Activated T-helper 2 cell treated with anti-CD3 and anti-CD28 coated beads, Interferon-gamma antibody, Interleukin-2, Interleukin-4, amounts not matched to agents 10 μg/mL and 5 μg/mL and 100 μg/mL, durations not matched to agents 14 hours and 24 hours and 36 hours (primary cell): ENCODE results near the gene P2RY14. TPM values are rescaled to one million over a fixed set of nuclear protein-coding genes. Genes with fewer than 3 reads are reported as not detected.
A peak's percentile ranks its signal among the peaks of the same experiment; 100 is the strongest.

Experiments used
- DNase-seq: peaks from one replicate; pipeline ENCODE4 v3.0.0; 2021; ENCODE audit warnings: low spot score
- H3K27ac Mint-ChIP-seq: one replicate; pipeline ENCODE4 v1.8.0; 2021; ENCODE audit warnings: mixed read lengths
- H3K27me3 Mint-ChIP-seq: one replicate; pipeline ENCODE4 v1.8.0; 2021; ENCODE audit warnings: low read depth, mixed read lengths
- H3K36me3 Mint-ChIP-seq: one replicate; pipeline ENCODE4 v1.8.0; 2021; ENCODE audit warnings: low read depth, mixed read lengths
- H3K4me1 Mint-ChIP-seq: one replicate; pipeline ENCODE4 v1.8.0; 2021; ENCODE audit warnings: low read depth, mixed read lengths
- H3K4me3 Mint-ChIP-seq: one replicate; pipeline ENCODE4 v1.8.0; 2021; ENCODE audit warnings: low read depth, mild to moderate bottlenecking, moderate library complexity, mixed read lengths
- H3K9me3 Mint-ChIP-seq: one replicate; pipeline ENCODE4 v1.8.0; 2021; ENCODE audit warnings: mixed read lengths
- intact Hi-C: fragments of 100-400 bp; cut with micrococcal nuclease; formaldehyde crosslinking; loops from one replicate; pipeline ENCODE4 v1.15.1; 2023
- total RNA-seq: library from RNA; stranded (reverse); gene quantifications from 2 replicates; pipeline ENCODE4 v1.2.3, GENCODE V29; 2022

P2RY14 gene
- total RNA-seq, 1 donor from 2014 or later, result 0.18 TPM

DNA sequence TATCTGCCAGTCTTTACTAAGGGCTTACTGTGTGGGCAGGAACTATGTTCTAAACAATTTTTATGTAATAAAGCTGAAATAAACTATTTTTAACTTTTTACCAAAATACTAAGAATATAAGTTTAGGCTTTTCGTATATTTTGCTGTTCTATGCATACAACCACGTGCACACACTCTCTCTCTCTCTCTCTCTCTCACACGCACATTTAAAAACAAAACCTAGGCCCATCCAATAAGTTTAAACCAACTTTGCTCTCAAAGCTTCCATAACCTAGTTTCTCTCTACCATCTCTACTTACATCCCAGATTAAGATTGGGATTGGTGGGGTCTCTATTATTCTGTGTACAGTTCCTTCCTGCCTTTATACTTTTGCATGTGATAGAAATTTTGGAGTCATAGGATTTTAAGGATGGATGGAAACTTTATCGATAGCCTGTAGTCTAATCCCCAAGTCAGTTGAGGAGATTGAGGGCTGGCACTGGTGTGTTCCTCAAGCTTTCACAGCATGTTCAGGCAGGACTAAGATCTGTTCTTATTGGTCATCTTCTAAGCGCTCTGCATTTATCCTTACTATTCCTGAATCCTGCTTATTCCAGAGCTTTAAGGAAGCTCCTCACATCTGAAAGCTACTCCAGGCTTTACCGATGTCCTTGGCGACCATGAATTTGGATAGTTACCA lies 77.2 kb downstream of the P2RY14 start:
- no peaks in the 10 kb centered on the region for H3K9me3 Mint-ChIP-seq
- intact Hi-C loops, result loop anchor here (5.0 to 10.0 kb wide), 4 partner anchors 789 to 1964 kb away; partner anchors contain the start of gene RAP2B
- peak overlapping the region; percentile 91 for H3K4me3 Mint-ChIP-seq
- H3K36me3 Mint-ChIP-seq, result peaks cover 66% of the 10 kb centered on the region
- peaks cover 41% of the 10 kb centered on the region for H3K4me1 Mint-ChIP-seq
- peak overlapping the region; percentile 95 for H3K27ac Mint-ChIP-seq
- DNase-seq, result no peak
- H3K27me3 Mint-ChIP-seq, result no peaks in the 10 kb centered on the region

DNA sequence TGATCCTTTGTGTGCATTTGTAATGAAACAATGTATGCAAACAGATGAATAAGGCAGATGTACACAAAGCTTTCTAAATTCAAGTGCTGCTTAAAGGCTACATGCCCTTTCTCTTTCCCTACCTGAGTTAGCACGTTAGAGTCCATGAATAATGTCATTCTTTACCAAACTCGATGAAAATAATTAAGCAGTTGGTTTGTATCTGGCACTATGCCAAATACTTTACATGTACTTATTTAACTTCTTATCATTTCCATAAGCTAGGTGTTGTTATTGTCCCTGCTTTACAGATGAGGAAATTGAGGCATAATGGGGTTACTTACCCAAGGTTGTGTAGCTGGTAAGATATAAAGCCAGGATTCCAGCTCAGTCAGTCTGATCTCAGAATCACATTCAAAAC lies 77.8 kb downstream of the P2RY14 start:
- DNase-seq, result no peak
- Mint-ChIP-seq H3K9me3 (no peaks in the 10 kb centered on the region), H3K4me1 (peaks cover 39% of the 10 kb centered on the region), H3K27ac (peak overlapping the region; percentile 95), H3K27me3 (no peaks in the 10 kb centered on the region), H3K4me3 (peak overlapping the region; percentile 91), H3K36me3 (peaks cover 72% of the 10 kb centered on the region)
- intact Hi-C loops, result loop anchor here (5.0 to 10.0 kb wide), 4 partner anchors 788 to 1964 kb away; partner anchors contain the start of gene RAP2B

DNA sequence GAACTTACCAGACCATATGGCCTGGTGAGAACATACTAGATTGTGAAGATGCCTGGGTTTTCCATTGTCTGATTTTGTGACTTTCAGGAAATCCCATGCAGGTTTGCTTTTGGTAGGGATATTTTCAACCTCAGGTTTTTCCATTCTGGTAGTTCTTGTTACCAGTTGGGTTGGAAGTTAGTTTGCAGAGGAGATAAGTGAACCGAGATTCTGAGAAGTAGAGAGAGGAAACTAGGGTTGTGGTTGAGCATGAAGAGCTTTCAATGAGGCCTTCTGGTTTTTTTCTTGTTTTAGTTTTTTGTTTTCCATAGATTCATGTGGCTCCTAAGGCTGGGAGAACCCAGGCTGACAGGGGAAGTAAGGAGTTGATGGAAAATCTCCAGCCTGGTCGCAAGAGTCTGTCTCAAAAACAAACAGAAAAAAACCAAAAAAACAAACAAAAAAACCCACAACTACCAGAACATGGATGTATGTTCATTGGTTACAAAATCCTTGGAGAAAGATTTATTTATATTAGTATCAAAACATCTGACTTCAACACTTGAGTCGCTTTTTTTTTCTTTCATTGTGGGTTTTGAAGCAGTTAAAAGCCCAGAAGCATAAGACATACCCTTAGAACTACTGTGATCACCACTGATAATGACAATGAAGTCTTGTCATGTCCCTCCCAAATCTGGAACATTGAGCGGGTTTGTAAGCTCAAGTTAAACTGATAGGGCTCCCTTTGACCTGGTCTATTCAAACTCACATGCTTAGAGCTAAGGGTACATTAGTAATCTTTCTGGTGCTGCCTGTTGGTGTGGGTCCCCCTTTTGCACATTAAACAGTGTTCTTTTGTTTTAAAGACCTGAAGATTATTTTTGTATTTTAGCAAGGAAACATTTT lies 78.5 kb downstream of the P2RY14 start:
- no peak for DNase-seq
- Mint-ChIP-seq H3K27me3 (no peaks in the 10 kb centered on the region), H3K4me3 (peak overlapping the region; percentile 91), H3K4me1 (peaks cover 31% of the 10 kb centered on the region), H3K36me3 (peaks cover 76% of the 10 kb centered on the region), H3K9me3 (no peaks in the 10 kb centered on the region), H3K27ac (peak overlapping the region; percentile 95)
- intact Hi-C loops, result loop anchor here (1.0 to 10.0 kb wide), 7 partner anchors 8 to 1965 kb away; partner anchors contain the start of gene RAP2B

DNA sequence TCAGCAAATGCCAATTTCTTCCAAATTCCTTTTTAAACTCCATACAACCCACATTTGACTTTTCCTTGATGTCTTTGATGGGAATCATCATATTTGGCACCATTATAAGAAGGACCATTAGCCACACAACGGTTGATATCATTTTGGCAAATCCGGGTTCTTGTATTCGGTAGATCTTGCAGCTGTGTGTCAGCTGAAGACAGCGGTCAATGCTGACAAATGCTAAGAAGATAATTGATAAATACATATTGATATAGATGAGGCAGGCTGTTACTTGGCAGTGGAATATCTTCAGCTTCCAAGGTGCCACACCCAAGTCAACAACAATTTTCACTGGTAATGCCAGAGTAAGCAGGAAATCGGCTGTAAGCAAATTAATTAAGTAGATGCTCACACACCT lies 79.5 kb downstream of the P2RY14 start:
- H3K4me3 Mint-ChIP-seq, result peak overlapping the region; percentile 91
- peaks cover 4% of the 10 kb centered on the region for H3K9me3 Mint-ChIP-seq
- peaks cover 85% of the 10 kb centered on the region for H3K36me3 Mint-ChIP-seq
- peaks cover 26% of the 10 kb centered on the region for H3K4me1 Mint-ChIP-seq
- no peaks in the 10 kb centered on the region for H3K27me3 Mint-ChIP-seq
- peak overlapping the region; percentile 95 for H3K27ac Mint-ChIP-seq
- intact Hi-C loops, result loop anchor here (1.0 to 2.0 kb wide), 3 partner anchors 8 to 460 kb away; no protein-coding TSS in a partner anchor
- no peak for DNase-seq

DNA sequence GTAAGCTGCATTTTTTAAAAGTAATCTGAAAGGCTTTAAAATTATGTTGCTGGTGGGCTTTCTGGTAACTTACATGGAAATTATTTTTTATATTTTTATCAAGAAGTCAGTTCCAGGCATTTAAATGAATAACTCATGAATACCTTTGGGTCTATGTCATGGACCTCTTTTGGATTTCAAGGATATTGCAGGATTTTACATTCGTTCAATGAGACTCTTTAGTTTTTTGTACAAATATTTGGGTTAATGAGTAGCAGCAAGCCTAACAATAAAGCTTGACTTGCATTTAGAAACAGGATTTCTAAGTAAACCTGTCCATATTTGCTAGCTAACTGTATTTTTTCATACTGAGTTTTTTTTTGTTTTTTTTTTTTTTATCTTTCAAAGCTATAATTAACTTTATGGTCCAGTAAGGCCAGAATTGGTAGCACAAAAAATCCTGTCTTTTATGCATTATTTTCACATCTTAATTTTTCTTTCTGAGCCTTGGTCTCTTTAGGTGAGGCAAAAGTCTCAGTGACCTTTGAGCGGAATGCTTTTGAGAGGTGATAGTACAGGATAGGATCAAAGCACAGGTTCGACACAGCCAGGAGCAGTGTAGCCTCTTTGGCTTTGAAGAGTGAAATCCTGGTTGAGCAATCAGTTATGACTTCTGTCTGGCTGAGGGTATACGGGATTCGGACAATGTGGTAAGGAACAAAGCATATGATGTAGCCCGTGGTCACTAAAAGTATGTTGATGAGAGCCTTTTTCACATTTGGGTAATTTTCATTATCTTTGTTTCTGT lies 80.2 kb downstream of the P2RY14 start:
- Mint-ChIP-seq H3K4me1 (peaks cover 27% of the 10 kb centered on the region), H3K9me3 (peaks cover 6% of the 10 kb centered on the region), H3K27ac (peak overlapping the region; percentile 95), H3K36me3 (peaks cover 90% of the 10 kb centered on the region), H3K4me3 (peak overlapping the region; percentile 91), H3K27me3 (no peaks in the 10 kb centered on the region)
- intact Hi-C loops, result loop anchor here (2.0 kb wide), 1 partner anchor 459 kb away; no protein-coding TSS in a partner anchor
- no peak for DNase-seq

DNA sequence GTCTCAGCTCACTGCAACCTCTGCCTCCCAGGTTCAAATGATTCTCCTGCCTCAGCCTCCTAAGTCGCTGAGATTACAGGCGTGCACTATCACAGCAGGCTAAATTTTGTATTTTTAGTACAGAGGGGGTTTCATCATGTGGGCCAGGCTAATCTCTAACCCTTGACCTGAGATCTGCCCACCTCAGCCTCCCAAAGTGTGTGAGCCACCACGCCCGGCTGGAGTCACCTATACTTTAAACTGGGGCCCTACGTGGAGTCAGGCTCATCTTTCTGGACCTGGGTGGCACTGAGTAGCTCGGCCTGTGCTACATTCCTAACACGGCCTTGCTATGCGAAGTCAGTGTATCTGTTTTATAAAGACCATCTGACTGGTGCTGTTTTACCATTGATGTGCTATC lies 81.1 kb downstream of the P2RY14 start:
- Mint-ChIP-seq H3K36me3 (peaks cover 91% of the 10 kb centered on the region), H3K4me1 (peaks cover 32% of the 10 kb centered on the region), H3K27ac (peak overlapping the region; percentile 28), H3K27me3 (no peaks in the 10 kb centered on the region), H3K9me3 (peaks cover 13% of the 10 kb centered on the region), H3K4me3 (no peak overlapping the region)
- intact Hi-C loops, result no loop called here
- no peak for DNase-seq

DNA sequence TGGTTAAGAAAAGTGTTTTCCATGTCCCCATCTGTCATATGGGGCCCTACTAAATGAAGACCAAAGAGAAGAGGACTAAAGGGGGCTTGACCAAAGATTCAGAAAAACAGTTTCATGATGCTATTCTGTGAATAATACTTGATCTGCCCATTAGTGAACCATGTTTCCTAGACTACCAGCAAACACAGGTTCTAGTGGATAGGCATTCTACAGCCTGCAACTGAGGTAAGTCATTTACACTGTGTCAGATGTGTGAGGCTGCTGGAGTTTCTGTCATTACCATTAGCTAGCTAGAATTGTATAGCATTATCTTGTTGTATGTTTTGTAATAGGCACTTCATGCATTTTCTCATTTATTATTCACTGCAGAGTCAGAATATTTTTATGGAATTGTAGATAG lies 81.9 kb downstream of the P2RY14 start:
- intact Hi-C loops, result no loop called here
- Mint-ChIP-seq H3K4me3 (peak overlapping the region; percentile 2), H3K27ac (peak overlapping the region; percentile 46), H3K27me3 (no peaks in the 10 kb centered on the region), H3K36me3 (peaks cover 86% of the 10 kb centered on the region), H3K4me1 (peaks cover 33% of the 10 kb centered on the region), H3K9me3 (peaks cover 13% of the 10 kb centered on the region)
- DNase-seq, result no peak

DNA sequence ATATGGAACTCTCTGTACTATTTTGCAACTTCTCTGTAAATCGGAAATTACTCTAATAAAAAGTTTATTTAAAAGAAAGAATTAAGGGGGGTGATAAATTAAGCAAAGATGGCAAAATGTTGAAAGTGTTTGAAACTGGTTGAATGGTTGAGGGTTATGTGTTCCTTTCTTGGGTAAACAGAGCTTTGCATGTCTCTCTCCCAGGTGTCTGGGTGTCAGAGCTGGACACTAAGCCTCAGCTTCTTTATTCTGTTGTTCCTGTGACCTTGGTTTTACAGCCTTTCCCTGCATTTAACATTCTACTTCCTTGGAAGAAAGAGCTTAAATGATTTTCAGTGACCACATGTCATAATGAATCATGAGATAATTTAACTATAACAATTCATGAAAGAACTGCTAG lies 82.5 kb downstream of the P2RY14 start:
- Mint-ChIP-seq H3K27me3 (no peaks in the 10 kb centered on the region), H3K4me1 (peaks cover 39% of the 10 kb centered on the region), H3K9me3 (peaks cover 19% of the 10 kb centered on the region), H3K27ac (peak overlapping the region; percentile 46), H3K36me3 (peaks cover 86% of the 10 kb centered on the region), H3K4me3 (no peak overlapping the region)
- intact Hi-C loops, result no loop called here
- DNase-seq, result no peak

DNA sequence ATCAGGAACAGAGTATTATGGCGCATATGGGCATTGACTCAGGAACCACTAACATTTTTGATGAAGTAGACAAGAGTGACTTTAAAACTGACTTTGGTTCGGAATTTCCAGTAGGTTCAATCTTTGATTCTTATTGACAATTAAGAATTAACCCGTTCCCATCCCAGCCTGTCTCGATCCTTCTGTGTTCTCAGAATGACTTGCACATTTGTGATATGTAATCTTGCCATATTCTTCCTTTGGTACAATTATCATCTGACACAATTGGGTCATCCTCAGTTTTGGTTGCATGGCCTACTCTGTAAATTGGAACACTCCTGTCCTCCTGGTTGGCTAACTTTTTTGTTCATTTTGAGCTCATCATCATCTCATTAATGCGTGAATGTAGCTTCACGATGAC lies 85.8 kb downstream of the P2RY14 start:
- peaks cover 22% of the 10 kb centered on the region for H3K9me3 Mint-ChIP-seq
- H3K4me1 Mint-ChIP-seq, result peaks cover 43% of the 10 kb centered on the region
- H3K27ac Mint-ChIP-seq, result peak overlapping the region; percentile 7
- peaks cover 66% of the 10 kb centered on the region for H3K36me3 Mint-ChIP-seq
- intact Hi-C loops, result loop anchor here (5.0 kb wide), 1 partner anchor 35 kb away; no protein-coding TSS in a partner anchor
- no peaks in the 10 kb centered on the region for H3K27me3 Mint-ChIP-seq
- DNase-seq, result no peak
- no peak overlapping the region for H3K4me3 Mint-ChIP-seq

DNA sequence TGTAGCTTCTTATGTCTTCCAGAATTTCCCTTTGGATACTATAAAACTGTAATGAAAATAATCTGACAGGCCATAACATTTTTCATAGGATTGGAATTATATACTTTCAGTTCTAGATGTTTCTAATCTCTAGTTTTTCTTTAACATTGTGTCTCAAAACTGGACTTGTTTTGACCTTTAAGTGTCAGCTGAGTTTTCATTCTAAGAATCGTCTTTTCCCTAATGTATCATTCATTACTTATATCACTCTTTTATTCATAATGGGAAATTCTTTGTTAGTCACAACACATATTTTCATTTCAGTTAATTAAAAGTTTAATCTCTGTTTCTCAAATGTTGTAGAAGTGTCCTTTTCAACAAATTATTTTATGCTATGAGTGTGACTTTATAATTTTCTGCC lies 87.2 kb downstream of the P2RY14 start:
- intact Hi-C loops, result loop anchor here (1.0 to 5.0 kb wide), 3 partner anchors 8 to 36 kb away; partner anchors contain the start of gene GPR171
- peaks cover 54% of the 10 kb centered on the region for H3K36me3 Mint-ChIP-seq
- peak overlapping the region; percentile 65 for H3K4me3 Mint-ChIP-seq
- H3K9me3 Mint-ChIP-seq, result peaks cover 22% of the 10 kb centered on the region
- no peaks in the 10 kb centered on the region for H3K27me3 Mint-ChIP-seq
- peak overlapping the region; percentile 97 for H3K27ac Mint-ChIP-seq
- DNase-seq, result no peak
- H3K4me1 Mint-ChIP-seq, result peaks cover 48% of the 10 kb centered on the region

DNA sequence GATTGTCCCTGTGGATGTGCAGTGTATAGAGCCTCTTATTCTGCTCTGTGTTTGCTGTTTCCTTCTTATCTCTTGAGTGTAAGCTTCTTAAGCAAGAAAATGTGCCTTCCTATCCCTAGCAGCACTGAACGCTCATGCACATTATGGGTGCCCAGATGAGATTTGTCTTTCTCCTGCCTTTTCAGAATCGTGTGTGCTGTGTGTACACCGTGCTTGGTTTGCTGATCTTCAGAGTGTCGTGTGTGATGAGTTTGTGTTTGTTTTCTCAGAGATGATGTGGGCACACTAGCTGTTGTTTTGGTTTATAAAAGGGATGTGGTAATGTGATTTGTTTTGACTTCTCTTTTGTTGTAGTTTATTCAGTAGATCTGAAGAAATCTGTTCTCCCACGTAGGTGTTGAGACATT lies 95.1 kb downstream of the P2RY14 start:
- no peak for DNase-seq
- Mint-ChIP-seq H3K27me3 (no peaks in the 10 kb centered on the region), H3K9me3 (no peaks in the 10 kb centered on the region), H3K27ac (peak overlapping the region; percentile 73), H3K4me1 (peaks cover 41% of the 10 kb centered on the region), H3K36me3 (peaks cover 3% of the 10 kb centered on the region), H3K4me3 (peak overlapping the region; percentile 57)
- intact Hi-C loops, result loop anchor here (1.0 kb wide), 1 partner anchor 12 kb away; no protein-coding TSS in a partner anchor
